Measurements from ENCODE around the gene TOMM40L. TPM values are rescaled to one million over a fixed set of nuclear protein-coding genes. Genes with fewer than 3 reads are reported as not detected.

The TOMM40L gene
- total and polyA plus RNA-seq, 5 experiments from 2014 or later = 4.9 to 11.3 (median 8.1) TPM

DNA sequence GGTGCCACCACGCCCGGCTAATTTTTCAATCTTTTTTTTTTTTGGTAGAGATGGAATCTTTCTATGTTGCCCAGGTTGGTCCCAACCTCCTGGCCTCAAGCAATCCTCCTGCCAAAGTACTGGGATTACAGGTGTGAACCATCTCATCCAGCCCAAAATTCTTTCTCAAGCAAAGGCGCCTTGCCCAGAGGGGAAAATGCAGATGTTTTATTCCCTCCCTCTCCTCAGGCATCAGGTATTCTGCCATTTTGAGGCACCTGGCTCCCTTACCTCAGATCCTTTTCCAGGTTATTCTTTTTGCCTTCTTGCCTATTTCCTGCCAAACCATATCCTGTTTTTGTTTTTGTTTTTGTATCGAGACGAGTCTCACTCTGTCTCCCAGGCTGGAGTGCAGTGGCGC lies 37.5 kb upstream of the TOMM40L start:
- no peaks in the 10 kb centered on the region for H3K27me3 Mint-ChIP-seq
- peaks cover 36 to 76% (median 72%) of the 10 kb centered on the region in 4 donors for H3K4me1 Mint-ChIP-seq
- H3K4me3 Mint-ChIP-seq = peak overlapping the region in 4 of 10 donors; percentile 31 to 62 (median 36)
- ATAC-seq = no peak
- POLR2A ChIA-PET = interaction anchor here (0.6 to 3.9 kb wide), 6 partner anchors 11 to 192 kb away, joined by 3 to 26 read pairs (median 4); partner anchors contain the start of genes ADAMTS4, B4GALT3 and PPOX
- no peaks in the 10 kb centered on the region for H3K9me3 Mint-ChIP-seq
- H3K36me3 Mint-ChIP-seq = no peaks in the 10 kb centered on the region
- DNase-seq = no peak
- H3K27ac Mint-ChIP-seq = peak overlapping the region in 8 of 10 donors; percentile 62 to 100 (median 82)

DNA sequence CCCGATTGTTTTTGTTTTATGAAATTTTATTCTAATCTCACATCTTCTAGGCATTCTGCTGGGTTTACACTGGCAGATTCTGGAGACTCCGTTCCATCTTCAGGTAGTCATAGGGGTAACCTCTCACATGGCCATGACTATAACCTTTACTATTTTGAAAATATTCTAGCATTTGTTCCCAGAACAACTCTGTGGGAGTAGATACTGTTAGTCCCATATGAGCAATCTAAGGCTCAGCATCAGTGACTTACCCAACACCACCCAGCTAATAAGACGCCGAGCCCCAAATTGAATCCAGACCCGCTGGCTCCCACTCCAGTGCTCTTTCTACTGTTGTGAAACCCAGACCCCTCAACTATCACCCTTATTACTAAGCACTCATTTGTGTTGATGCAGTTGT lies 36.8 kb upstream of the TOMM40L start:
- Mint-ChIP-seq H3K27me3 (no peaks in the 10 kb centered on the region), H3K4me3 (peak overlapping the region in 1 of 10 donors; percentile 34), H3K27ac (peak overlapping the region in 6 of 10 donors; percentile 43 to 100 (median 73)), H3K4me1 (peaks cover 32 to 73% (median 67%) of the 10 kb centered on the region in 4 donors), H3K9me3 (no peaks in the 10 kb centered on the region), H3K36me3 (no peaks in the 10 kb centered on the region)
- DNase-seq (no peak), ATAC-seq (no peak)
- POLR2A ChIA-PET = no interaction called here

DNA sequence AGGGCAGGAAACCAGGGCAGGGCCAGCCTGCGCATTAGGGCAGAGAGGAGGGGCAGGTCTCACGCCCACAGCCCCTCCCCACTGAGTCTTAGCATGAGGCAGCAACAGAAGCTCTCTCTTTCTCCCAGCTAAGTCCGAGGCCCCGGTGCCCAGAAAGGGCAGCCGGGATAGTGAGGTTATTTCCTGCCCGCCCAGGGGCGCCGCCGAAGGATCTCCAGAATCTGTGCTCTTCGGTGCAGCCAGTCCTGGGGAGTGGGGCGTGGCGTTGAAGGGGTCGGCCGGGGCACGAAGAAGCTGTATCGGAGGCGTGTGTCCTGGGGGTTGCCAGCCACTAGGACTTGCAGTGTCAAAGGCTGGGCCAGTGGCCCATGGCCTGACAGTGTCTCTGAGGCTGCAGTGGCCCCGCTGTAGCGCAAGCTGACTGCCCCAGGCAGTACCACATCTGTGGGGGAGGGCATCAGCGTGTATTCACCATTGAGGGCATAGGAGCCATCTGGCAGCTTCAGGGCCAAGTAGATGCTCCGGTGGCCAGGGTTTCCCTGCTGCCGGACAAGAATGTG lies 34.8 kb upstream of the TOMM40L start:
- Mint-ChIP-seq H3K4me1 (peaks cover 21 to 72% (median 61%) of the 10 kb centered on the region in 4 donors), H3K27ac (peak overlapping the region in 3 of 10 donors; percentile 25 to 91 (median 49)), H3K36me3 (no peaks in the 10 kb centered on the region), H3K27me3 (no peaks in the 10 kb centered on the region), H3K4me3 (no peak overlapping the region), H3K9me3 (no peaks in the 10 kb centered on the region)
- POLR2A ChIA-PET = interaction anchor here (0.5 to 5.8 kb wide), 13 partner anchors 8 to 183 kb away, joined by 3 to 59 read pairs (median 5); partner anchors contain the start of genes B4GALT3, DEDD, NDUFS2 and PPOX
- ATAC-seq = no peak
- DNase-seq = no peak

DNA sequence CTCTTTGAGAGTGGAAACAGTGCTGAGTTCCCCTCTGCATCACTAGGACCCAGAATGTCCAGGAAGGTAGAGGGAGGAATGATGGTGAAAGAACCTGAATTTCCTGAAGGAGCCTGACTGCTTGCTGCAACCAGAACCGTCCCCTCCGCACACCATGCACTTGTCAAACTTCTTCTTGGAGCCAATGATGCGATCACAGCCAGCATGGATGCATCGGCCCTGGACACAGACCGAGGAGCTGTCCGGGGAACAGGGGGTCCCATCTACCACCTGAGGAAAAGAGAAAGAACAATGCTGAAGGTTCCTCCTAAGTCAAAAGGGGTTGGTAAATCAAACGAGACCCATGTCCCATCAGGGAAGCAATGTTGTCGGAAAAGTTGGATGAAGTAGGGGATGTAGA lies 33.9 kb upstream of the TOMM40L start:
- H3K9me3 Mint-ChIP-seq = no peaks in the 10 kb centered on the region
- POLR2A ChIA-PET = interaction anchor here (1.1 to 5.8 kb wide), 11 partner anchors 10 to 59 kb away, joined by 3 to 59 read pairs (median 5); partner anchors contain the start of genes B4GALT3, DEDD, NDUFS2 and PPOX
- H3K27me3 Mint-ChIP-seq = no peaks in the 10 kb centered on the region
- ATAC-seq = no peak
- H3K36me3 Mint-ChIP-seq = no peaks in the 10 kb centered on the region
- peaks cover 17 to 65% (median 53%) of the 10 kb centered on the region in 4 donors for H3K4me1 Mint-ChIP-seq
- no peak for DNase-seq
- H3K4me3 Mint-ChIP-seq = no peak overlapping the region
- H3K27ac Mint-ChIP-seq = peak overlapping the region in 5 of 10 donors; percentile 8 to 97 (median 35)

DNA sequence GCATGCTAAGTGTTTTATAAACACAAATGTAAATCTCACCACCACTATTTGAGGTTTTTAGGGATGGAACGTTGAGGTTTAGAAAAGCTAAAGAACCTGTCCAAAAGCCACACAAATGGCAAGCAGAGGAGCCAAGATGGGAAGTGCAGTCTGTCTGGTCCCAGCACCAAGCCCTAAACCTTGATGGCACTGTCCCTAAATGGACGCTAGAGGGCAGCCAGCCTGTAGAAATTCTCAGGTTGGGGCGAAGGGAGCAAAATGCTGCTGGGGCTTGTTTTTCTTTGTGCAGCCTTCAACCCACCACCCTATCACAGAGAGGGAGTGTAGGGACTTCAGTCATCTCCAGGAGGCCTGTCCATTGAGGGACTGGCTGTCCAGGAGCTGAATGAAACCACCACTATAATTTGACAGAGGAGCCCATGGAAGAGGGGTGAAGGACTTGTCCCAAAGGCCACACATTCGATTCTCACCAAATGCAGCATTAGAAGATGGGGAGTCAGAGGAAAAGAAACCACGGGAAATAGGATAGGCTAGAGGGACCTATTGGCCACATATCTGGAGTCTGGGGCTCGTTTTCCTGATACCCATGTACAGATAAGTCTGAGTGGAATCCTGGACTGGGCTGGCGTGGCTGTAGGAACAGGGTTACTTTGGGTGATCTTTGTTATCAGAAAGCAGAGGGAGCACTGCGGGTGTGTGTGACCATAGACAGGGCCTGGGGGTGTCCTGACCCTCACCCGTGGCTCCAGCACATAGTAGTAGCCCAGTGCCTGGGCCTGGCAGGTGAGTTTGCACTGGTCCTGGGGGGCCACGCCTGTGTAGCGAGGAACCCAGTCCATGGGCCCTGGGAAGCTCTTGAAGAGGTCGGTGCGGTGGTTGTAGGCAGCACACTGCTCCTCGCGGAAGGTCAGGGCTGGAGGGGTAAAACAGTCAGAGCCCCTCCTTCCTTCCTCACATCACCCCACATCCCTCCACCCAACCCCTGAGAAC lies 33.1 kb upstream of the TOMM40L start:
- Mint-ChIP-seq H3K4me3 (peak overlapping the region in 6 of 10 donors; percentile 44 to 68 (median 54)), H3K4me1 (peaks cover 10 to 64% (median 47%) of the 10 kb centered on the region in 4 donors), H3K9me3 (no peaks in the 10 kb centered on the region), H3K27me3 (no peaks in the 10 kb centered on the region), H3K27ac (peak overlapping the region; percentile 67 to 97 (median 91)), H3K36me3 (no peaks in the 10 kb centered on the region)
- DNase-seq (peak; percentile 38 to 86 (median 66)), ATAC-seq (peak; percentile 97)
- POLR2A ChIA-PET = interaction anchor here (0.6 to 5.8 kb wide), 15 partner anchors 9 to 121 kb away, joined by 3 to 59 read pairs (median 5); partner anchors contain the start of genes APOA2, B4GALT3, NDUFS2 and PPOX

DNA sequence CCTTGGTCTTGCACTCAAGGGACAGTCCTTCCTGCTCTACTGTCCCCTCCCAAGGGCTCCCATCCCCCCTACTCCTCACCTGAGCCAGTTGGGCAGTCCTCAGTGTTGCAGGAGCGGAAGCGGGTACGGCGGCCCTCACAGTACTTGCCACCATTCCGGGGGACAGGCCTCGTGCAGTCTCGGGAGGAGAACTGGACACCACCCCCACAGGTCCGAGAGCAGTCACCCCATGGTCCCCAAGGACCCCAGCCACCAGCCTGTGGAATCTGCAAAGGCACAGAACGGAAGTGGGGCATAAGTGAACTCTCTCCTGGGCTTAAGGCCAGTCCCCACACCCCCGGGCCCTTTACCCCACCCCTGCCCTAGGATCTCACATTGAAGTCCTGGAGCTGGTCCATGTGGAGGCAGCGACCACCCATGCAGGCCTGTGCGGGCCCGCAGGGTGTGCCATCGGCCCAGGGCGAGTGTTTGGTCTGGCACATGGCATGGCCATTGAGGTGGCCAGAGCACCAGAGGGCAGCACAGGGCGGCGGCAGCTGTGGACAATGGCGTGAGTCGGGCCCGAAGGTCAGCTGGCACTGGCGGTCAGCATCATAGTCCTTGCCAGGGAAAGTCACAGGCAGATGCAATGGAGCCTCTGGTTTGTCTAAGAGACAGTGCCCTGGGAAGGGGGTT lies 32.2 kb upstream of the TOMM40L start:
- Mint-ChIP-seq H3K4me3 (no peak overlapping the region), H3K4me1 (peaks cover 10 to 59% (median 43%) of the 10 kb centered on the region in 4 donors)

DNA sequence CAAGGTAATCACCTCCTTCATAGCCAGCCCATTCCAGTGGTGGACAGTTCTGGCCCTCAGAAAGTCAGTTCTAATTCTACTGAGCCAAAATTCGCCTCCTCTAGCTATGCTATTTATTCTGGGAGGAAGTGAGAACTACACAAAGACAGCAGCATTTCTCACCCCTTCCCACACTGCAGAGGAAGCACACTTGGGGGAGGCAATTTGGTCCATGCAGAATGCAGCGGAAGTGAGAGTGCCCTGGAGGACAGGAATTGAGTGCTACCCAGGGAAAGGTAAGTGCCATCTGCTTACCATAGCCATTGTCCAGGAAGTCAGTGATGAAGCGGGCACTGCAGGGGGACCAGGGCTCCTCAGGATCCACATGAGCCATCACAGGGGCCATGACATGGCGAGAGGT lies 30.7 kb upstream of the TOMM40L start:
- POLR2A ChIA-PET = interaction anchor here (1.8 to 5.8 kb wide), 4 partner anchors 14 to 31 kb away, joined by 7 to 48 read pairs (median 18); partner anchors contain the start of genes PPOX and TOMM40L
- Mint-ChIP-seq H3K9me3 (no peaks in the 10 kb centered on the region), H3K4me1 (peaks cover 13 to 60% (median 48%) of the 10 kb centered on the region in 4 donors), H3K27ac (peak overlapping the region in 9 of 10 donors; percentile 58 to 92 (median 86)), H3K27me3 (no peaks in the 10 kb centered on the region), H3K36me3 (no peaks in the 10 kb centered on the region), H3K4me3 (peak overlapping the region in 5 of 10 donors; percentile 23 to 68 (median 37))
- ATAC-seq = no peak
- no peak for DNase-seq

More for the DNA sequence above, 32.2 kb upstream of the TOMM40L start:
- Mint-ChIP-seq H3K27me3 (no peaks in the 10 kb centered on the region), H3K36me3 (no peaks in the 10 kb centered on the region), H3K9me3 (no peaks in the 10 kb centered on the region), H3K27ac (peak overlapping the region in 4 of 10 donors; percentile 8 to 91 (median 34))
- POLR2A ChIA-PET = interaction anchor here (0.6 to 5.8 kb wide), 12 partner anchors 7 to 120 kb away, joined by 3 to 59 read pairs (median 6); partner anchors contain the start of genes APOA2, NDUFS2, PPOX and SDHC
- DNase-seq = no peak
- ATAC-seq = no peak

DNA sequence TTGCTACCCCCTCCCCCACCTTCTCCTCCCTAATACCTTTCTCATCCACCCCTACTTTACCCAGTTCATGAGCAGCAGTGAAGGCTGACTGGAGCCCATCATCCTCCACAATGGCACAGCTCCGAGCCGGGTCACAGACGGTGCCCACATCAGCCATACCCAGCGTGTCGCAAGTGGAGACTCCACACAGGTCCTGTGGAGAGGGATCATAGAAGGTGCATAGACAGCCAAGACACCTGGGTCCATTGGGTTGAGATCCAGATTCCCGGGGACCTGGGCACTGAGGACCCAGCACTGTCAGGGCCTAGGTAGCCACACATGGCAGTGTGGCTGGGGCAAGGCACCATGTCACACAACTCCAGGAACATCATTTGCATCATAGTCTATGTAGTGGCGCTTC lies 29.7 kb upstream of the TOMM40L start:
- H3K27me3 Mint-ChIP-seq = no peaks in the 10 kb centered on the region
- peak overlapping the region in 4 of 10 donors; percentile 13 to 71 (median 48) for H3K27ac Mint-ChIP-seq
- peaks cover 20 to 67% (median 56%) of the 10 kb centered on the region in 4 donors for H3K4me1 Mint-ChIP-seq
- ATAC-seq (no peak), DNase-seq (no peak)
- POLR2A ChIA-PET = interaction anchor here (2.5 to 5.8 kb wide), 3 partner anchors 14 to 110 kb away, joined by 6 to 48 read pairs (median 25); partner anchors contain the start of gene PPOX
- H3K4me3 Mint-ChIP-seq = no peak overlapping the region
- H3K9me3 Mint-ChIP-seq = no peaks in the 10 kb centered on the region
- no peaks in the 10 kb centered on the region for H3K36me3 Mint-ChIP-seq

DNA sequence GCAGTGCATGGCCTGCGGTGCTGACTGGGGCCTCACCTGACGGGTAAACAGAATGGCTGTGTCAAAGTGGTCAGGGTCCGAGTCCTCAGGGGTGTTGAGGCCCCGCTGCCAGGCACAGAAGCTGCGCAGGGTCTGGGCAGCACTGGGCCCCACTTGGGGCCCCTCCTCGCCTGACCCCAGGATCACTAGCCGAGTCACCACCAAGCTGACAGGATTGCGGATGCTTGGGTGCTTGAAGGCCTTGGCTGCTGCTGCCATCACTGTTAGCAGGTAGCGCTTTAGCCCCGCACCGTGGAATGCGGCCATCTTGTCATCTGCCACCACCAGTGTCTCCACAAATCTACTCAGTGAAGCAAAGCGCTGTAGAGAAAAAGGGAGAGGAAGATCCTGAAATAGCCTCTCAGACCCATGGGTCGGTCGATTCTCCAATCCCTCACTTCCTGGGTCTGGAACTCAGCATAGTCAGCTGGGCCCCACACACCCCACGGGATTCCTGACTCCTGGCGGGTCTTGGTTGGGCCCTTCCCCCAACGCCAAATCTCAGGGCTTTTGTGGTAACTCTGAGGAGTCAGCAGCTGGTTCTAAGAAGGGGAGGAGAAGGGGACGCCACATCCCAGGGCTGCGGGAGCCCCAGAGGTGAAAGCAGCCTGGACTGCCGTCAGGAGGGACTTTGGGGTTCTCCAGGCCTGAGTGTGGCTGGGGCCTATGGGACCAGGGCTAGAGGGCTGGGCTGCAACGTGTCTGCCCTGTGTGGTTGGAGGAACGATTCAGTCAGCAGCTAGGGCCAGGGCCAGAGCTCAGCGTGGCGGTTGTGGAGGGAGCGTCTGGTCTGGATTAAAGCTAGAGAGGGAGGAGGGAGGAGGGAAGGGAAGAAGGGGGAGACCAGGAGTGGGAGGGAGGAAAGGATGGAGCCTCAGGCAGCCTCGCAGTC lies 29.1 kb upstream of the TOMM40L start:
- DNase-seq = no peak
- Mint-ChIP-seq H3K36me3 (no peaks in the 10 kb centered on the region), H3K4me1 (peaks cover 25 to 72% (median 60%) of the 10 kb centered on the region in 4 donors), H3K4me3 (no peak overlapping the region), H3K9me3 (no peaks in the 10 kb centered on the region), H3K27me3 (no peaks in the 10 kb centered on the region), H3K27ac (peak overlapping the region in 2 of 10 donors; percentile 13 to 52)
- ATAC-seq = no peak
- POLR2A ChIA-PET = interaction anchor here (0.6 to 3.5 kb wide), 6 partner anchors 10 to 110 kb away, joined by 4 to 25 read pairs (median 7); partner anchors contain the start of genes PPOX and TOMM40L

DNA sequence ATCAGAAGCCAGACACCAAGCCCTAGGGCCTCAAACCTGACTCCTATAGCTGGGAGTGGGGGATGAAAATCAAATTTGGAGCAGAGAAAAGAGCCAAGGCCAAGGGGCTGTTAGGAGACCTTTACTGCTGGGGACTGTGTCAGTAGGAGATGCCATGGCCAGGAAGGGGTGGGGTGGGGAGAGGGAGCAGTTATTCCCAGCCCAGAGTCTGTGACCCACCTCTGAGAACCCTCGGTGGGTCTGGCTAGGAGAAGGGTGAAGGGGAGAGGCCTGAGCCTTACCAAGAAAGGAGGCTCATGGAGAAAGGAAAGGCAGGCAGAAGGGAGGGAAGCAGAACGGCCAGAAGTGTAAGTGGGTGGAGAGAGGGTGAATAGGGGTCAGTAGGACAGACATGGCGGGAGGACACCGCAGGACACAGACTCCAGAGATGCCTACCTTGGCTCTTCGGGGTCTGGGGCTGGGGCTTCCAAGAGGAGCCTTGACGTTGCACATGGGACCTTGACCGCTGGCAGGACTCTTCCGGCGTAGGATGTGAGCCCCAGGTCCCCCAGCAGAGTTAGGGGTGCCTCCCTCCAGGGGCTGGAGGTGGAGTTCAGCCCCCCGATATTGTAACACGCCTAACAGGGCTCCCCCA lies 28.2 kb upstream of the TOMM40L start:
- POLR2A ChIA-PET = interaction anchor here (1.9 to 3.5 kb wide), 3 partner anchors 28 to 109 kb away, joined by 6 to 11 read pairs (median 8); partner anchors contain the start of genes PPOX and TOMM40L
- H3K4me3 Mint-ChIP-seq = peak overlapping the region in 1 of 10 donors; percentile 51
- peaks cover 22 to 72% (median 55%) of the 10 kb centered on the region in 4 donors for H3K4me1 Mint-ChIP-seq
- H3K9me3 Mint-ChIP-seq = no peaks in the 10 kb centered on the region
- no peaks in the 10 kb centered on the region for H3K36me3 Mint-ChIP-seq
- DNase-seq = no peak
- no peaks in the 10 kb centered on the region for H3K27me3 Mint-ChIP-seq
- no peak for ATAC-seq
- peak overlapping the region in 3 of 10 donors; percentile 40 to 84 (median 43) for H3K27ac Mint-ChIP-seq

All from naive thymus-derived CD8-positive, alpha-beta T cell (primary cell).